ENCODE data around the gene CDC42BPB.

Gene CDC42BPB

GRCh38 chr14:102964152-102964730 is 93.1 kb downstream of the CDC42BPB start:
- DNase-seq, result no peak

GRCh38 chr14:102962111-102962627 is 95.2 kb downstream of the CDC42BPB start:
- no peak for DNase-seq

- no peak for DNase-seq
Measured at GRCh38 chr14:102958461-102958860, 98.9 kb downstream of the CDC42BPB start.

- DNase-seq, result no peak
Measured at GRCh38 chr14:102957222-102957621, 100.1 kb downstream of the CDC42BPB start.

GRCh38 chr14:102955636-102956408 is 101.5 kb downstream of the CDC42BPB start:
- no peak for DNase-seq

- no peak for DNase-seq
Measured at GRCh38 chr14:102954081-102954789, 103.1 kb downstream of the CDC42BPB start.

GRCh38 chr14:102953100-102953499 is 104.2 kb downstream of the CDC42BPB start:
- no peak for DNase-seq

GRCh38 chr14:102952276-102952675 is 105.1 kb downstream of the CDC42BPB start:
- no peak for DNase-seq

- DNase-seq, result no peak
Measured at GRCh38 chr14:102951799-102952198, 105.5 kb downstream of the CDC42BPB start.

GRCh38 chr14:102951034-102951433 is 106.3 kb downstream of the CDC42BPB start:
- DNase-seq, result no peak

GRCh38 chr14:102949801-102950451 is 107.4 kb downstream of the CDC42BPB start:
- no peak for DNase-seq

- no peak for DNase-seq
Measured at GRCh38 chr14:102949062-102949800, 108.1 kb downstream of the CDC42BPB start.

- DNase-seq, result no peak
Measured at GRCh38 chr14:102948698-102949061, 108.7 kb downstream of the CDC42BPB start.

GRCh38 chr14:102947321-102948103 is 109.8 kb downstream of the CDC42BPB start:
- no peak for DNase-seq

GRCh38 chr14:102945346-102946130 is 111.8 kb downstream of the CDC42BPB start:
- DNase-seq, result no peak

- no peak for DNase-seq
Measured at GRCh38 chr14:102944448-102945330, 112.7 kb downstream of the CDC42BPB start.

- no peak for DNase-seq
Measured at GRCh38 chr14:102943979-102944378, 113.4 kb downstream of the CDC42BPB start.

- DNase-seq, result no peak
Measured at GRCh38 chr14:102943454-102943853, 113.9 kb downstream of the CDC42BPB start.

- no peak for DNase-seq
Measured at GRCh38 chr14:102942069-102942468, 115.3 kb downstream of the CDC42BPB start.

All from NCI-H1417 treated with DMSO at 0.1 percent for 48 hours (cell line).